Kidney (tissue), 14 donors: ENCODE measurements around the gene FBXO15. TPM values are rescaled to one million over a fixed set of nuclear protein-coding genes. Genes with fewer than 3 reads are reported as not detected.
A peak's percentile ranks its signal among the peaks of the same experiment; 100 is the strongest.

Experiments used
- DNase-seq, 5 donors: peaks; one replicate each; pipeline ENCODE4 v3.0.0-alpha.2; 2013 to 2020
- FAIRE-seq: peaks from 2 replicates; lab custom pipeline; 2012; peaks lifted over from hg19 to GRCh38; lab: Jason Lieb, UNC
- H3K27ac ChIP-seq, 2 donors: one replicate each; pipeline ENCODE4 v1.7.0; 2013; ENCODE audit warnings: low read depth in 2 of 2, low read length in 2 of 2, inconsistent platforms in 1 of 2
- H3K27me3 ChIP-seq: one replicate; pipeline ENCODE4 v1.7.1; 2013; ENCODE audit warnings: low read length, inconsistent platforms; ENCODE audit not compliant: control insufficient read depth, insufficient read depth
- H3K36me3 ChIP-seq, 3 donors: one replicate each; pipeline versions ENCODE4 v1.7.0 to v1.7.1; 2013; ENCODE audit warnings: low read length in 3 of 3, control low read depth in 1 of 3, inconsistent platforms in 1 of 3; ENCODE audit not compliant: insufficient read depth in 3 of 3, control insufficient read depth in 2 of 3
- H3K4me1 ChIP-seq, 3 donors: one replicate each; pipeline versions ENCODE4 v1.7.0 to v1.7.1; 2013; ENCODE audit warnings: low read length in 3 of 3, inconsistent platforms in 1 of 3, low read depth in 1 of 3; ENCODE audit not compliant: control insufficient read depth in 2 of 3, insufficient read depth in 2 of 3
- H3K4me3 ChIP-seq, 3 donors: one replicate each; pipeline versions ENCODE4 v1.7.0 to v1.8.1; 2013; ENCODE audit warnings: low read length in 3 of 3, control low read depth in 1 of 3, inconsistent platforms in 1 of 3
- H3K9ac ChIP-seq, 3 donors: one replicate each; pipeline versions ENCODE4 v1.7.0 to v1.7.1; 2013; ENCODE audit warnings: low read length in 3 of 3, control low read depth in 1 of 3, inconsistent platforms in 1 of 3
- H3K9me3 ChIP-seq, 3 donors: one replicate each; pipeline versions ENCODE4 v1.7.0 to v1.7.1; 2013; ENCODE audit warnings: low read length in 3 of 3, control low read depth in 1 of 3, inconsistent platforms in 1 of 3; ENCODE audit not compliant: control insufficient read depth in 2 of 3, insufficient read depth in 1 of 3
- CTCF ChIP-seq: IDR thresholded peaks from 3 replicates; pipeline ENCODE4 v1.5.1; 2012; ENCODE audit warnings: mild to moderate bottlenecking, moderate library complexity, borderline replicate concordance; ENCODE audit not compliant: insufficient read depth; ENCODE audit errors: extremely low read depth
- intact Hi-C: fragments of 100-400 bp; cut with DNase I; formaldehyde crosslinking; loops from one replicate; pipeline ENCODE4 v1.11.1; 2022
- polyA plus RNA-seq: library from polyadenylated mRNA; stranded (reverse); fragments of 350-450 nt; fragmentation: Illumina TruSeq; extraction: RNeasy Lipid Tissue Mini Kit (QIAGEN cat#74804); gene quantifications from one replicate; pipeline ENCODE4 v1.2.3, GENCODE V29; 2014; ENCODE audit warnings: low read depth, low replicate concordance; ENCODE audit not compliant: insufficient read depth
- total RNA-seq: library from RNA; stranded (reverse); fragmentation: NEBNext Ultra II Directional; extraction: Animal tissue kit (Norgen Biotek cat#: 25700); gene quantifications from one replicate; pipeline ENCODE4 v1.2.1, GENCODE V29; 2021
- donor health status: control.
- donor health status: control.
- donor health status: control.
- donor health status: control.
- donor health status: control.
- donor health status: DM: yes; HTN: yes; CAD: no.
- donor health status: Normal renal cell carcinoma (clear cell type).

The FBXO15 gene
- total and polyA plus RNA-seq, 2 donors from 2014 or later, result 3.5 to 9.1 TPM

- intact Hi-C loops, result no loop called here
- peaks cover 0 to 4% (median 0%) of the 10 kb centered on the region in 3 donors for H3K36me3 ChIP-seq
- DNase-seq, result peak in 1 of 5 donors; percentile 22
- no peak overlapping the region for H3K9ac ChIP-seq
- H3K27ac ChIP-seq, result no peak overlapping the region
- no peak for FAIRE-seq
- H3K9me3 ChIP-seq, result no peaks in the 10 kb centered on the region
- no peaks in the 10 kb centered on the region for H3K27me3 ChIP-seq
- no peaks in the 10 kb centered on the region for H3K4me1 ChIP-seq
- TF ChIP-seq CTCF, result no peak
- no peak overlapping the region for H3K4me3 ChIP-seq
Observed at GRCh38 chr18:74166386-74166785, 18.8 kb upstream of the FBXO15 start.

- no peak overlapping the region for H3K9ac ChIP-seq
- FAIRE-seq (no peak), DNase-seq (no peak)
- no peaks in the 10 kb centered on the region for H3K4me1 ChIP-seq
- no peak overlapping the region for H3K27ac ChIP-seq
- intact Hi-C loops, result no loop called here
- no peak overlapping the region for H3K4me3 ChIP-seq
- no peak for TF ChIP-seq CTCF
- peaks cover 4 to 8% (median 5%) of the 10 kb centered on the region in 3 donors for H3K36me3 ChIP-seq
- H3K27me3 ChIP-seq, result no peaks in the 10 kb centered on the region
- no peaks in the 10 kb centered on the region for H3K9me3 ChIP-seq
Observed at GRCh38 chr18:74163019-74163660, 15.5 kb upstream of the FBXO15 start.

- Histone ChIP-seq H3K27ac (no peak overlapping the region), H3K9ac (no peak overlapping the region), H3K27me3 (no peaks in the 10 kb centered on the region), H3K36me3 (peaks cover 10 to 23% (median 17%) of the 10 kb centered on the region in 3 donors), H3K9me3 (no peaks in the 10 kb centered on the region), H3K4me3 (no peak overlapping the region), H3K4me1 (peaks cover 0 to 5% (median 0%) of the 10 kb centered on the region in 3 donors)
- intact Hi-C loops, result no loop called here
- TF ChIP-seq CTCF, result no peak
- DNase-seq (no peak), FAIRE-seq (no peak)
Observed at GRCh38 chr18:74155276-74155675, 7.6 kb upstream of the FBXO15 start.
